HG02970 (cell line): ENCODE results near the gene RASSF9.

Experiments
- ATAC-seq: cut with Tn5 transposase; IDR thresholded peaks from one replicate; pipeline ENCODE4 v1.9.1; 2021; ENCODE audit warnings: mild to moderate bottlenecking, moderate library complexity, moderate number of reproducible peaks; ENCODE audit not compliant: unreplicated experiment, low FRiP score

Gene RASSF9

GRCh38 chr12:85836197-85837090 lies at the start of gene RASSF9:
RASSF9 (minus strand) TSS chr12:85836409; CDS start chr12:85836201, 208 bp downstream.
- no peak for ATAC-seq

- no peak for ATAC-seq
These were observed 47.6 kb upstream of the RASSF9 start for GRCh38 chr12:85883763-85884162.

GRCh38 chr12:85877459-85877858 lies 41.2 kb upstream of the RASSF9 start:
- ATAC-seq, result no peak

- peak; percentile 73 for ATAC-seq
These were observed 37.8 kb upstream of the RASSF9 start, which contains the start of gene NTS for GRCh38 chr12:85874031-85874461. NTS (plus strand) TSS chr12:85874295; CDS start chr12:85874404, 109 bp downstream.

GRCh38 chr12:85872497-85873091 lies 36.4 kb upstream of the RASSF9 start:
- ATAC-seq, result no peak

GRCh38 chr12:85866986-85867776 lies 31.0 kb upstream of the RASSF9 start:
- peak; percentile 96 for ATAC-seq

- ATAC-seq, result no peak
These were observed 29.7 kb upstream of the RASSF9 start for GRCh38 chr12:85865890-85866289.

- ATAC-seq, result no peak
These were observed 20.8 kb upstream of the RASSF9 start for GRCh38 chr12:85856966-85857365.

- no peak for ATAC-seq
These were observed 19.1 kb upstream of the RASSF9 start for GRCh38 chr12:85855305-85855704.

GRCh38 chr12:85849344-85849743 lies 13.1 kb upstream of the RASSF9 start:
- ATAC-seq, result no peak

- ATAC-seq, result no peak
These were observed 7.5 kb upstream of the RASSF9 start for GRCh38 chr12:85843606-85844310.

GRCh38 chr12:85835426-85836196 lies 598 bp downstream of the RASSF9 start:
- no peak for ATAC-seq

- ATAC-seq, result no peak
These were observed 1.8 kb downstream of the RASSF9 start for GRCh38 chr12:85834378-85834777.

GRCh38 chr12:85833579-85833978 lies 2.6 kb downstream of the RASSF9 start:
- ATAC-seq, result no peak

- ATAC-seq, result no peak
These were observed 4.8 kb downstream of the RASSF9 start for GRCh38 chr12:85831327-85831990.

- no peak for ATAC-seq
These were observed 6.8 kb downstream of the RASSF9 start for GRCh38 chr12:85829391-85829790.

- ATAC-seq, result no peak
These were observed 7.6 kb downstream of the RASSF9 start for GRCh38 chr12:85828576-85828975.

- no peak for ATAC-seq
These were observed 10.5 kb downstream of the RASSF9 start for GRCh38 chr12:85825746-85826145.
